ENCODE results near the gene SLC6A11. TPM values are rescaled to one million over a fixed set of nuclear protein-coding genes. Genes with fewer than 3 reads are reported as not detected.

SLC6A11 gene
- total and polyA plus RNA-seq, 2 donors (not counting 3 experiments of a cell fraction or from before 2014, with no cell fraction given) = not detected

GRCh38 chr3:10915376-10915775 is 99.3 kb downstream of the SLC6A11 start:
- ChIA-PET CTCF (no interaction called here), POLR2A (no interaction called here)

More at GRCh38 chr3:10915376-10915775, 99.3 kb downstream of the SLC6A11 start:
- dilution Hi-C loops (cut with MboI; ENCODE audit: extremely low pct_ligation_motif_present, low sequenced_read_pairs) = no loop called here
- TF ChIP-seq MAX (IDR thresholded peaks at IDR 0.05; ENCODE audit: insufficient read depth, insufficient read length) = no peak
- TF ChIP-seq GATA2 (IDR thresholded peaks at IDR 0.05; ENCODE audit: insufficient read depth, insufficient read length, low read depth, low read length) = no peak
- TF ChIP-seq CTCF (IDR thresholded peaks at IDR 0.05; ENCODE audit: extremely low read depth in 1 of 2, insufficient read depth in 1 of 2, low read depth in 1 of 2, low read length in 2 of 2) = no peak
- TF ChIP-seq JUN (IDR thresholded peaks at IDR 0.05; ENCODE audit: borderline replicate concordance, insufficient read depth, insufficient read length, low read depth) = no peak
- TF ChIP-seq POLR2AphosphoS5 (IDR thresholded peaks at IDR 0.05; ENCODE audit: insufficient read depth, low read depth, low read length) = no peak
- TF ChIP-seq FOS (IDR thresholded peaks at IDR 0.05; ENCODE audit: borderline replicate concordance, insufficient read depth, low read length) = no peak
- TF ChIP-seq MYC (IDR thresholded peaks at IDR 0.05; ENCODE audit: low read depth, low read length) = no peak
- no peak for TF ChIP-seq POLR2A (IDR thresholded peaks at IDR 0.05; ENCODE audit: low read depth, low read length)
- no peak for TF ChIP-seq EZH2 (IDR thresholded peaks at IDR 0.05; ENCODE audit: borderline replicate concordance, low read depth, low read length, severe bottlenecking)
- Histone ChIP-seq H3K4me2 (ENCODE audit: insufficient read depth, low read length) (no peak overlapping the region), H3K27ac (ENCODE audit: insufficient read depth, low read depth, low read length) (no peak overlapping the region), H2AFZ (ENCODE audit: low read depth, low read length) (no peak overlapping the region), H4K20me1 (replicated peaks; ENCODE audit: control insufficient read depth, extremely low read depth, insufficient read depth, low read length) (no peaks in the 10 kb centered on the region), H3K79me2 (ENCODE audit: control insufficient read depth, insufficient read depth, low read length) (no peaks in the 10 kb centered on the region), H3K4me1 (ENCODE audit: control insufficient read depth, extremely low read depth, insufficient read depth, low read length) (no peaks in the 10 kb centered on the region), H3K4me3 (replicated peaks in 1 of 3; ENCODE audit: insufficient read depth in 1 of 3, low read depth in 1 of 3, low read length in 3 of 3) (no peak overlapping the region), H3K9me1 (replicated peaks; ENCODE audit: control insufficient read depth, extremely low read depth, insufficient read depth, low read length) (no peaks in the 10 kb centered on the region), H3K9me3 (replicated peaks; ENCODE audit: control insufficient read depth, insufficient read depth, low read length) (no peaks in the 10 kb centered on the region), H3K27me3 (ENCODE audit: control insufficient read depth in 2 of 2, insufficient read depth in 2 of 2, low read length in 2 of 2) (no peaks in the 10 kb centered on the region), H3K36me3 (ENCODE audit: control insufficient read depth in 2 of 2, extremely low read depth in 1 of 2, insufficient read depth in 2 of 2, low read length in 2 of 2) (no peaks in the 10 kb centered on the region), H3K9ac (replicated peaks; ENCODE audit: extremely low read depth, insufficient read depth, low read length) (no peak overlapping the region)
- FAIRE-seq = no peak
- intact Hi-C loops (cut with micrococcal nuclease) = no loop called here
- DNase-seq (ENCODE audit: low read depth, low spot score) = no peak
- BruUV-seq (replicated peaks) = no TSS peak
